Tibial nerve (tissue), 4 donors: ENCODE measurements around the gene DNAAF2. TPM values are rescaled to one million over a fixed set of nuclear protein-coding genes. Genes with fewer than 3 reads are reported as not detected.

ENCODE experiments used
- DNase-seq, 2 donors: peaks; one replicate each; pipeline ENCODE4 v3.0.0-alpha.2; 2019; ENCODE audit warnings: low spot score in 2 of 2
- H3K27ac ChIP-seq, 4 donors: fragments of 200-600 bp; sonication (generic) in 3 of 4; one replicate each; pipeline ENCODE4 v1.5.1; 2017 to 2019; ENCODE audit warnings: mild to moderate bottlenecking in 1 of 4
- H3K27me3 ChIP-seq, 2 donors: fragments of 200-600 bp; sonication (generic) in 1 of 2; one replicate each; pipeline versions ENCODE4 v1.5.1 to v1.6.0; 2017 to 2019
- H3K36me3 ChIP-seq, 3 donors: fragments of 200-600 bp; sonication (generic); one replicate each; pipeline ENCODE4 v1.5.1; 2018 to 2019
- H3K4me1 ChIP-seq, 4 donors: fragments of 200-600 bp; sonication (generic) in 3 of 4; one replicate each; pipeline ENCODE4 v1.5.1; 2017 to 2019
- H3K4me3 ChIP-seq, 4 donors: fragments of 200-600 bp; sonication (generic) in 3 of 4; one replicate each; pipeline ENCODE4 v1.5.1; 2017 to 2019; ENCODE audit warnings: mild to moderate bottlenecking in 1 of 4, moderate library complexity in 1 of 4
- H3K9me3 ChIP-seq, 4 donors: fragments of 200-600 bp; sonication (generic) in 3 of 4; one replicate each; pipeline ENCODE4 v1.5.1; 2017 to 2019
- CTCF ChIP-seq, 5 experiments: fragments of 200-600 bp in 3 of 5; fragments of 450-650 bp in 2 of 5; sonication (generic) in 3 of 5; IDR thresholded peaks; one replicate each; pipeline ENCODE4 v1.5.1; 2016 to 2019; ENCODE audit warnings: antibody characterized with exemption in 5 of 5, mild to moderate bottlenecking in 3 of 5, moderate library complexity in 2 of 5
- EP300 ChIP-seq, 2 donors: sonication (generic); formaldehyde crosslinking; IDR thresholded peaks; one replicate each; pipeline ENCODE4 v1.6.1; 2017; ENCODE audit warnings: antibody characterized with exemption in 2 of 2, mild to moderate bottlenecking in 1 of 2
- POLR2A ChIP-seq, 2 donors: fragments of 450-650 bp; IDR thresholded peaks; one replicate each; pipeline ENCODE4 v1.6.1; 2017; ENCODE audit warnings: antibody characterized with exemption in 2 of 2, mild to moderate bottlenecking in 2 of 2, moderate library complexity in 2 of 2
- WGBS, 2 donors: methylation state at CpG; one replicate each; pipeline ENCODE4 v1.1.5; 2018; 5-methylcytosine and 5-hydroxymethylcytosine counted together
- total RNA-seq, 4 donors: library from RNA; depleted of rRNA; stranded (reverse); fragments of >200 nt; gene quantifications; one replicate each; pipeline ENCODE4 v1.1.0, GENCODE V29; 2016

DNAAF2 gene, protein sequence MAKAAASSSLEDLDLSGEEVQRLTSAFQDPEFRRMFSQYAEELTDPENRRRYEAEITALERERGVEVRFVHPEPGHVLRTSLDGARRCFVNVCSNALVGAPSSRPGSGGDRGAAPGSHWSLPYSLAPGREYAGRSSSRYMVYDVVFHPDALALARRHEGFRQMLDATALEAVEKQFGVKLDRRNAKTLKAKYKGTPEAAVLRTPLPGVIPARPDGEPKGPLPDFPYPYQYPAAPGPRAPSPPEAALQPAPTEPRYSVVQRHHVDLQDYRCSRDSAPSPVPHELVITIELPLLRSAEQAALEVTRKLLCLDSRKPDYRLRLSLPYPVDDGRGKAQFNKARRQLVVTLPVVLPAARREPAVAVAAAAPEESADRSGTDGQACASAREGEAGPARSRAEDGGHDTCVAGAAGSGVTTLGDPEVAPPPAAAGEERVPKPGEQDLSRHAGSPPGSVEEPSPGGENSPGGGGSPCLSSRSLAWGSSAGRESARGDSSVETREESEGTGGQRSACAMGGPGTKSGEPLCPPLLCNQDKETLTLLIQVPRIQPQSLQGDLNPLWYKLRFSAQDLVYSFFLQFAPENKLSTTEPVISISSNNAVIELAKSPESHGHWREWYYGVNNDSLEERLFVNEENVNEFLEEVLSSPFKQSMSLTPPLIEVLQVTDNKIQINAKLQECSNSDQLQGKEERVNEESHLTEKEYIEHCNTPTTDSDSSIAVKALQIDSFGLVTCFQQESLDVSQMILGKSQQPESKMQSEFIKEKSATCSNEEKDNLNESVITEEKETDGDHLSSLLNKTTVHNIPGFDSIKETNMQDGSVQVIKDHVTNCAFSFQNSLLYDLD
- 10 to 100 TPM in 2 of 4 donors, 1 to 10 TPM in 2; 7.8 to 17.2 (median 9.6) TPM for total RNA-seq

GRCh38 chr14:49634547-49635334, at the start of gene DNAAF2:
Gene DNAAF2, minus strand, starts transcription at chr14:49635244. Its CDS starts 95 bp downstream, at chr14:49635149.
- Histone ChIP-seq H3K36me3 (peaks cover 0 to 2% (median 0%) of the 10 kb centered on the region in 3 donors), H3K9me3 (no peaks in the 10 kb centered on the region), H3K4me1 (peaks cover 0 to 52% (median 19%) of the 10 kb centered on the region in 4 donors), H3K4me3 (peak within 1 kb of the TSS; percentile 58 to 98 (median 70)), H3K27ac (peak within 1 kb of the TSS; percentile 87 to 97 (median 94)), H3K27me3 (no peaks in the 10 kb centered on the region)
- WGBS, 2 donors: 0 to 3% methylated on average over 12 to 55 of the region's 80 CpGs
- peak in 1 of 2 donors; percentile 16 for TF ChIP-seq EP300 (IDR thresholded peaks at IDR 0.05)
- no peak for TF ChIP-seq CTCF (IDR thresholded peaks at IDR 0.05)
- peak in 1 of 2 donors; percentile 67 for DNase-seq

GRCh38 chr14:49679271-49679670, 44.2 kb upstream of the DNAAF2 start:
- peaks cover 0 to 8% (median 0%) of the 10 kb centered on the region in 3 donors for H3K36me3 ChIP-seq
- 62 to 65% methylated on average over 2 of the region's 2 CpGs for WGBS, 2 donors
- no peaks in the 10 kb centered on the region for H3K9me3 ChIP-seq
- no peak overlapping the region for H3K4me3 ChIP-seq
- H3K27ac ChIP-seq: no peak overlapping the region
- H3K27me3 ChIP-seq: no peaks in the 10 kb centered on the region
- TF ChIP-seq EP300 (IDR thresholded peaks at IDR 0.05): no peak
- TF ChIP-seq POLR2A (IDR thresholded peaks at IDR 0.05): no peak
- TF ChIP-seq CTCF (IDR thresholded peaks at IDR 0.05): no peak
- no peaks in the 10 kb centered on the region for H3K4me1 ChIP-seq
- DNase-seq: no peak

DNA sequence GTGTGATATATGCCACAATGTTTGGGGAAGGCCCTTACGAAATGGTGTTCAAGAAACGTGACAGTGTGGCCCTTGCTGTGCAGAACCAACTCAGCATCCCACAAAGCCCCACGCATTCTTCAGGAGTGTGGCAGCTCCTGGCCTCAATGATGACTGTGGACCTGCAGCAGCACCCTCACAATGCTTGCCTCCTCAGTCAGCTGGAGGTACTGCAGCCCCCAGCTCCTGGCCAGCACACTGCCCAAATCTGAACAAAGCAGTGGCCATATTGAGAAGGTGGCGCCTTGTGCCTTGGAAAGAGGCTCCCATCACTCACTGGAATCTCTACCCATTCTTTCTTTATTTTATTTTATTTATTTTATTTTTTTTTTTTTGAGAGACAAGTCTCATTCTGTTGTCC, 42.6 kb upstream of the DNAAF2 start:
- Histone ChIP-seq H3K27me3 (no peaks in the 10 kb centered on the region), H3K27ac (no peak overlapping the region), H3K4me1 (no peaks in the 10 kb centered on the region), H3K4me3 (no peak overlapping the region), H3K9me3 (no peaks in the 10 kb centered on the region), H3K36me3 (peaks cover 0 to 14% (median 0%) of the 10 kb centered on the region in 3 donors)
- 94 to 96% methylated on average over 4 of the region's 4 CpGs for WGBS, 2 donors
- no peak for DNase-seq
- no peak for TF ChIP-seq CTCF (IDR thresholded peaks at IDR 0.05)
- TF ChIP-seq EP300 (IDR thresholded peaks at IDR 0.05): no peak
- TF ChIP-seq POLR2A (IDR thresholded peaks at IDR 0.05): no peak

DNA sequence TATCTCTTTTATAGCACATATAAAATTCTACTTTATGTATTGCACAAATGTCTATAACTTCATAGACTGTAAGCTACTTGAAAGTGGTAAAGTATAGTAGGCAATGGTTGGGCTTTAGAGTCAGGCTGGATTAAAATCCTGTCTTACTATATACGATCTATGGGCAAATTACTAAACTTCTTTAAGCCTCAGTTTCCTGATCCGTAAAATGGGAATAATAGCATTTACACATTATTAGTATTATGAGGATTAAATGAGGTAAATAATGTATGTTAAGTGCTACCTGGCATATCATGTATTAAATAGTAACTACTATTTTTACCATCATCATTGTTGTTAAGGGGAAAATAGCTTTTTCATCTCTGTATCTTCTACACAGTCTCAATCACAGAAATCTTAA, 38.5 kb upstream of the DNAAF2 start:
- H3K4me1 ChIP-seq: no peaks in the 10 kb centered on the region
- TF ChIP-seq CTCF (IDR thresholded peaks at IDR 0.05) (no peak), POLR2A (IDR thresholded peaks at IDR 0.05) (no peak), EP300 (IDR thresholded peaks at IDR 0.05) (no peak)
- H3K36me3 ChIP-seq: peaks cover 0 to 15% (median 0%) of the 10 kb centered on the region in 3 donors
- no peaks in the 10 kb centered on the region for H3K9me3 ChIP-seq
- no peak overlapping the region for H3K27ac ChIP-seq
- H3K4me3 ChIP-seq: no peak overlapping the region
- H3K27me3 ChIP-seq: no peaks in the 10 kb centered on the region
- DNase-seq: no peak
- 92 to 94% methylated on average over 2 of the region's 2 CpGs for WGBS, 2 donors
